ENCODE results near the gene POMT1. TPM values are rescaled to one million over a fixed set of nuclear protein-coding genes. Genes with fewer than 3 reads are reported as not detected.

The POMT1 gene
- total RNA-seq, 2 donors from 2014 or later: 13.7 to 16.4 TPM

DNA sequence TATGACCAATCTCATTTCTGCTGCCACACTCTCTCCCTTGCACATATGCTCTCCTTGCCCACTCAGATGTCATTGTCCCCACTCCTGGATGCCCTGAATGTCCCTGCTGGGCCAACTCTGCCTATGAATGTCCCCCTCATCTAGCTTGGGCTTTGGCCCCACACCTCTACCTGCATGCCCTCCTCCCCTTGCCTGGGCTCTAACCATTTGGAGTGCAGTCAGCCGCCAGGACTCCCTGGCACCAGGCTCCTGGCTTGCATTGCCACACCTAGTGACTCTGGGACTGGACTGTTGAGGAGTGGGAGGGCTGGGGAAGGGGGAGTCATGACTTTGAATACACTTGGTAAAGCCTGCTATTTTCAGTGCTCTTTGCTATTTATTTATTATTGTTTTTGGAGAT is 41.6 kb upstream of the POMT1 start:
- Histone ChIP-seq H3K36me3 (peaks cover 90% of the 10 kb centered on the region), H3K9me3 (no peaks in the 10 kb centered on the region), H3K27me3 (no peaks in the 10 kb centered on the region), H3K4me3 (no peak overlapping the region), H3K4me1 (no peaks in the 10 kb centered on the region), H3K27ac (no peak overlapping the region)
- no peak for DNase-seq (ENCODE audit: low spot score)
- TF ChIP-seq, protein P1, sequence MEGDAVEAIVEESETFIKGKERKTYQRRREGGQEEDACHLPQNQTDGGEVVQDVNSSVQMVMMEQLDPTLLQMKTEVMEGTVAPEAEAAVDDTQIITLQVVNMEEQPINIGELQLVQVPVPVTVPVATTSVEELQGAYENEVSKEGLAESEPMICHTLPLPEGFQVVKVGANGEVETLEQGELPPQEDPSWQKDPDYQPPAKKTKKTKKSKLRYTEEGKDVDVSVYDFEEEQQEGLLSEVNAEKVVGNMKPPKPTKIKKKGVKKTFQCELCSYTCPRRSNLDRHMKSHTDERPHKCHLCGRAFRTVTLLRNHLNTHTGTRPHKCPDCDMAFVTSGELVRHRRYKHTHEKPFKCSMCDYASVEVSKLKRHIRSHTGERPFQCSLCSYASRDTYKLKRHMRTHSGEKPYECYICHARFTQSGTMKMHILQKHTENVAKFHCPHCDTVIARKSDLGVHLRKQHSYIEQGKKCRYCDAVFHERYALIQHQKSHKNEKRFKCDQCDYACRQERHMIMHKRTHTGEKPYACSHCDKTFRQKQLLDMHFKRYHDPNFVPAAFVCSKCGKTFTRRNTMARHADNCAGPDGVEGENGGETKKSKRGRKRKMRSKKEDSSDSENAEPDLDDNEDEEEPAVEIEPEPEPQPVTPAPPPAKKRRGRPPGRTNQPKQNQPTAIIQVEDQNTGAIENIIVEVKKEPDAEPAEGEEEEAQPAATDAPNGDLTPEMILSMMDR (IDR thresholded peaks at IDR 0.05): no peak

DNA sequence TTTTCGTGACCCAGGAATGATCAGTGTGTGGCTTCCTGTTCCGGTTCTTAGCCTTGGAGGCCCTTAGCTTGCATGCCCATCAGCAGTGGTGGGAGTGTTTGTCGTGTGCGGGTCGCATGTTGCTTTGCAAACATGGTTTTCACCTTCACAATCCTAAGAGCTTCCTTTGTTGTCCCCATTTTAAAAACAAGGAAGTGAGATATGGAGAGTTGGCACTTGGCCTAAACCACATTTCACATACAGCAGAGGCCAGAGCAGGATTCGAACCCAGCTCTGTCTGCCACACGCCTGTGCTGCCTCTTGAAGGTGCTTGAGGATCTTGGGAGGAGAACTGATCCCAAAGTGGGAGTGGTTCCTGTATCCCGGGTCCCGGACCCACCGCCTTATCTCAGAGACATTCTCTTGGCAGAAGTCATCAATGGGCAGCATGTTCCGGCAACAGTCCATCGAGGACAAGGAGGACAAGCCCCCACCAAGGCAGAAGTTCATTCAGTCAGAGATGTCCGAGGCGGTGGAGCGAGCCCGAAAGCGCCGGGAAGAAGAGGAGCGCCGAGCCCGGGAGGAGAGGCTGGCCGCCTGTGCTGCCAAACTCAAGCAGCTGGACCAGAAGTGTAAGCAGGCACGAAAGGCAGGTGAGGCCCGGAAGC is 38.2 kb upstream of the POMT1 start:
- Histone ChIP-seq H3K36me3 (peaks cover 91% of the 10 kb centered on the region), H3K4me1 (peaks cover 0 to 4% of the 10 kb centered on the region in 2 donors), H3K9me3 (no peaks in the 10 kb centered on the region), H3K27ac (no peak overlapping the region), H3K27me3 (no peaks in the 10 kb centered on the region), H3K4me3 (no peak overlapping the region)
- no peak for DNase-seq (ENCODE audit: low spot score)
- TF ChIP-seq, protein P1 (IDR thresholded peaks at IDR 0.05): no peak

DNA sequence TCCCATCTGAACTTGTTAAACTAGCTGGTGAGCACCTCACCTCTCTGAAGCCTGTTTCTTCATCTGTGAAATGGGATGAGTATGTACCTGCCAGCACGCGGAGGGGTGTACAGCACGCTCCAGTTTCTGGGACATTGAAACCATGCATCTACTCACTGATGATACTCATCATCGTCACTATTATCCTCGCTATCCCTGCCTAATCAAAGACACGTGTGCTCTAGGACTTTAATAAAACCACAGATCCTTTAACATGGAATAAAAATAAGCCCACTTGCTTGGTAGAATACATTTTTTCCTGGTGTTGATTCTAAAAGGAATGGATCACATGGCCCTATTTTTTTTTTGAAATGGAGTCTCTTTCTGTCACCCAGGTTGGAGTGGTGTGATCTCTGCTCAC is 37.3 kb upstream of the POMT1 start:
- Histone ChIP-seq H3K4me3 (no peak overlapping the region), H3K36me3 (peaks cover 91% of the 10 kb centered on the region), H3K4me1 (peaks cover 0 to 4% of the 10 kb centered on the region in 2 donors), H3K27ac (no peak overlapping the region), H3K27me3 (no peaks in the 10 kb centered on the region), H3K9me3 (no peaks in the 10 kb centered on the region)
- DNase-seq (ENCODE audit: low spot score): no peak
- TF ChIP-seq, protein P1 (IDR thresholded peaks at IDR 0.05): no peak

DNA sequence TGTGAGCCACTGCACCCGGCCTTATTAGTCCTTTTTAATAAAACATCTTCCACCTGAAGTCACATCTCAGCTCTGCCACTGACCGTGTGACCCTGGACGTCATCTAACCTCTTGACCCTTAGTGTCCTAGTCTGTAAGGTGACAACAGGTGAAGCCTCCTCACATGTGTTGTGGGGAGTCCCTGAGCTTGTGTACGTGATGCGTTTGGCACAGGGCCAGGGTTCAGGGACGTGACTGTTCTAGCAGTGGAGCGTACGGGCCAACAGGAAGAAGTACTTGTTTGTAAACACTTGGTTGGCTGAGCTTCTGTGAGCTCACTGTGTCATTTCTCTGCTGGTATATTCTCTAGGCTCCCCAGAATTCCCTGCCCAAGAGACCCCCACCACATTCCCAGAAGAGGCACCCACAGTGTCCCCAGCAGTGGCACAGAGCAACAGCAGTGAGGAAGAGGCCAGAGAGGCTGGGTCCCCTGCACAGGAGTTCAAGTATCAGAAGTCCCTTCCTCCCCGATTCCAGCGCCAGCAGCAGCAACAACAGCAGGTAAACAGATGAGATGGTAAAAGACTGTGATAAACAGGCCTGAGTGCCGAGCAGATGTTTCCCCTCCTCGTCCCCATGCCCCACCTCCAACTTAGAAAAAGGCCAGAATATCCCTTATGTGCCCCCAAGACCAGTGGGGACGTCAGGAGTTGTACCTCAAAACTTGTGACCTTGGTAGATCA is 35.3 kb upstream of the POMT1 start:
- no peak for DNase-seq (ENCODE audit: low spot score)
- Histone ChIP-seq H3K27me3 (no peaks in the 10 kb centered on the region), H3K9me3 (no peaks in the 10 kb centered on the region), H3K4me1 (peaks cover 0 to 4% of the 10 kb centered on the region in 2 donors), H3K27ac (no peak overlapping the region), H3K4me3 (no peak overlapping the region), H3K36me3 (peaks cover 92% of the 10 kb centered on the region)
- TF ChIP-seq, protein P1 (IDR thresholded peaks at IDR 0.05): no peak

DNA sequence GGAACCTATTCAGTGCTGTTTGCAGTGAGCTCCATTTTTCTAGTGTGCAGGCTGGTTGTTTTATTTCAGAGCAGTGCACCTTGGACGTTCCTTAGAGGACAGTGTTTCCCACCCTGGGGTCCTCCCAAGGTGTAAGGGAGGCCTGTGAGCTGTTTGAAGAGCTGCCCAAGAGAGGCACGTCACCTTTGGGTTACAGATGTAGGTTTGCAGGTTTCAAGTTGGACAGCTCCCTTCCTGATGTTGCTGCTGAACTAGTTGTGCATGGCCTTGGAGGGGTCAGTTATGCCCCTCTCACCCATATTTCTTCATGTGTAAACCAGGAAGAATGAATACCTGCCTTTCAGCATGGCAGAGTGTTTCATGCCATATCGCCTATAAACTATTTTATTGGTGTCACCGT is 34.7 kb upstream of the POMT1 start:
- DNase-seq (ENCODE audit: low spot score): no peak
- Histone ChIP-seq H3K27me3 (no peaks in the 10 kb centered on the region), H3K4me1 (peaks cover 0 to 4% of the 10 kb centered on the region in 2 donors), H3K27ac (no peak overlapping the region), H3K36me3 (peaks cover 96% of the 10 kb centered on the region), H3K4me3 (no peak overlapping the region), H3K9me3 (no peaks in the 10 kb centered on the region)
- TF ChIP-seq, protein P1 (IDR thresholded peaks at IDR 0.05): no peak

Measured in right atrium auricular region (tissue), 2 donors.